Ovary (tissue), 9 donors: Measurements from ENCODE around the gene KIAA1217. TPM values are rescaled to one million over a fixed set of nuclear protein-coding genes. Genes with fewer than 3 reads are reported as not detected.

Experiments used
- DNase-seq, 5 donors: peaks; one replicate each; pipeline ENCODE4 v3.0.0-alpha.2; 2019 to 2020
- H3K27ac ChIP-seq, 2 donors: fragments of 200-600 bp; one replicate each; pipeline versions ENCODE4 v1.5.1 to v1.8.0; 2019 to 2022
- H3K27me3 ChIP-seq: fragments of 200-600 bp; one replicate; pipeline ENCODE4 v1.8.0; 2022
- H3K36me3 ChIP-seq: fragments of 200-600 bp; sonication (generic); one replicate; pipeline ENCODE4 v1.5.1; 2019
- H3K4me1 ChIP-seq: one replicate; pipeline ENCODE4 v1.8.1; 2013; ENCODE audit warnings: mild to moderate bottlenecking, moderate library complexity; ENCODE audit not compliant: insufficient read depth
- H3K4me3 ChIP-seq: fragments of 200-600 bp; sonication (generic); one replicate; pipeline ENCODE4 v1.5.1; 2017
- H3K9me3 ChIP-seq, 2 donors: fragments of 200-600 bp in 1 of 2; sonication (generic) in 1 of 2; one replicate each; pipeline versions ENCODE4 v1.5.1 to v1.8.1; 2013 to 2019; ENCODE audit warnings: mild to moderate bottlenecking in 1 of 2, moderate library complexity in 1 of 2
- CTCF ChIP-seq, 3 donors: fragments of 450-650 bp in 2 of 3; fragments of 200-600 bp in 1 of 3; IDR thresholded peaks; one replicate each; pipeline versions ENCODE4 v1.5.1 to v1.8.0; 2016 to 2022; ENCODE audit warnings: antibody characterized with exemption in 3 of 3, mild to moderate bottlenecking in 1 of 3
- EP300 ChIP-seq: sonication (generic); formaldehyde crosslinking; IDR thresholded peaks from one replicate; pipeline ENCODE4 v1.6.1; 2017; ENCODE audit warnings: antibody characterized with exemption
- POLR2A ChIP-seq: fragments of 450-650 bp; IDR thresholded peaks from one replicate; pipeline ENCODE4 v1.6.1; 2017; ENCODE audit warnings: antibody characterized with exemption, mild to moderate bottlenecking, moderate library complexity
- WGBS, 3 donors: extraction: QIAGEN DNeasy Blood & Tissue Kit in 1 of 3; methylation state at CpG; one replicate each; pipeline versions ENCODE4 v1.1.5 to v1.1.7; 2013 to 2017; 5-methylcytosine and 5-hydroxymethylcytosine counted together
- intact Hi-C, 4 donors: fragments of 100-400 bp; cut with DNase I; formaldehyde crosslinking; loops; one replicate each; pipeline versions ENCODE4 v1.11.0 to v1.15.1; 2022 to 2023
- polyA plus RNA-seq, 2 donors: library from polyadenylated mRNA; stranded (reverse); fragments of 200-250 nt in 1 of 2; fragments of 350-450 nt in 1 of 2; fragmentation: Illumina TruSeq in 1 of 2; extraction: RNeasy Lipid Tissue Mini Kit (QIAGEN cat#74804) in 1 of 2; gene quantifications; one replicate each; pipeline ENCODE4 v1.2.3, GENCODE V29; 2013 to 2014
- total RNA-seq, 7 donors: library from RNA; depleted of rRNA in 2 of 7; stranded (reverse); fragments of >200 nt in 2 of 7; fragmentation: NEBNext Ultra II Directional in 3 of 7; extraction: Animal tissue kit (Norgen Biotek cat#: 25700) in 3 of 7; gene quantifications; one replicate each; pipeline versions ENCODE4 v1.1.0 to v1.2.4, GENCODE V29; 2016 to 2023
- donor health status: DM: no; HTN: no; CAD: no; lungs with moderate emphysema.
- donor health status: DM: no; HTN: no; CAD: no.
- donor health status: Bipolar disorder and iron deficiency.
- donor health status: DM: yes; HTN: yes; CAD: no.
- donor health status: DM: no; HTN: no; CAD: no.
- donor health status: DM: yes; HTN: yes; CAD: no.

The KIAA1217 gene
- total and polyA plus RNA-seq, 9 donors: 7.2 to 47.1 (median 23.0) TPM

DNA sequence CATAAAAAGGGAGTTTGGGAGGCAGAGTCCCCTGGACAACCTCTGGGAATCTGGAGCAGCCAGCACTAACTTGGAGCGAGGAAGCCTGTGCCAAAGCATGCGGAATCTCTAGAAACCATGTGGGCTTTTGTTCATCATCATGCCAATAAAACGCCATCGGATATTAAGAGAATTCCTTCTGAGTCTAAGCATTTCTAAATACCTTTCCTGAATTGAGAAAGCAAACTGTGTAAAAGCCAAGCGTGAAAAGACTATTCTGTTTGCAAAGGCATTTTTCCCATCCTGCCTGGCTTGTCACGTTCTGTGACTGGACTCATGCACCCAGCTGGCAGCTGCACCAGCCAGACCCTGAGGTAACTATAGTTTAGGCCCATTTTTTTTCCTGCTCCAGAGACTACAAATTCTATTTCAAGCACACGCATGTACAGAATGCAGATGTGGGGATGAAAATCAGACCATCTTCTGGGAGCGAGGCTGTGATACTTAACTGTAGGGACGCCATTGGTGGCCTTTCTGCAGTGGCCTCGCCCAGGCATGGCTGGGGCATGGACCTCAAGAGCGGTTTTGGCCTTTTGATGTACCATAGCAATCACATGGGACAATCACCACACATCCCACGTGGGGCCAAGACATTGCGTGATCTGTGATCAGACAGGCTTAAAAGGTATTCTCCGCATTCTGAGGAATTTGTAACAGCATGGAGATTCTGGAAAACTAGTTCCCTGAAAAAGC is 218.9 kb downstream of the KIAA1217 start:
- no peak overlapping the region for H3K4me3 ChIP-seq
- no peaks in the 10 kb centered on the region for H3K9me3 ChIP-seq
- TF ChIP-seq POLR2A: no peak
- no peak for TF ChIP-seq CTCF (IDR thresholded peaks at IDR 0.05)
- no peak for TF ChIP-seq EP300
- no peaks in the 10 kb centered on the region for H3K27me3 ChIP-seq
- intact Hi-C loops: no loop called here
- no peak for DNase-seq
- no peak overlapping the region for H3K27ac ChIP-seq
- H3K36me3 ChIP-seq: no peaks in the 10 kb centered on the region
- no peaks in the 10 kb centered on the region for H3K4me1 ChIP-seq
- 89 to 96% (median 93%) methylated on average over 14 of the region's 14 CpGs for WGBS, 3 donors

- no peak overlapping the region for H3K27ac ChIP-seq
- no peaks in the 10 kb centered on the region for H3K9me3 ChIP-seq
- TF ChIP-seq CTCF (IDR thresholded peaks at IDR 0.05) (no peak), POLR2A (no peak), EP300 (no peak)
- 68 to 91% (median 90%) methylated on average over 2 of the region's 2 CpGs for WGBS, 3 donors
- DNase-seq: no peak
- H3K4me1 ChIP-seq: no peaks in the 10 kb centered on the region
- H3K4me3 ChIP-seq: no peak overlapping the region
- H3K27me3 ChIP-seq: no peaks in the 10 kb centered on the region
- no peaks in the 10 kb centered on the region for H3K36me3 ChIP-seq
- intact Hi-C loops: no loop called here
These were observed 219.5 kb downstream of the KIAA1217 start for GRCh38 chr10:24428410-24428782.

DNA sequence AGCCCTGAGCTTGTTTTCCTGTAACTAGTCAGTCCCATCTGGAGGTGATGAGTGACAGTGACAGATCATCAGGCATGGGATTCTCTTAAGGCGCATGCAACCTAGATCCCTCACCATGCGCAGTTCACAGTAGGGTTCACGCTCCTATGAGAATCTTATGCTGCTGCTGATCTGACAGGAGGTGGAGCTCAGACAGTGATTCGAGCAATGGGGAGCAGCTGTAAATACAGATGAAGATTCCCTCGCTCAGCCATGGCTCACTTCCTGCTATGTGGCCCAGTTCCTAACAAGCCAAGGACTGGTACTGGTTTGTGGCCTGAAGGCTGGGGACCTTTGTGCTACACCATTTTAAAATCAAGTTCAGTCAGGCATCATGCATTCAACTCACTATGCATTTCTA is 221.7 kb downstream of the KIAA1217 start:
- Histone ChIP-seq H3K9me3 (no peaks in the 10 kb centered on the region), H3K36me3 (no peaks in the 10 kb centered on the region), H3K4me1 (no peaks in the 10 kb centered on the region), H3K27me3 (no peaks in the 10 kb centered on the region), H3K4me3 (no peak overlapping the region), H3K27ac (no peak overlapping the region)
- WGBS, 3 donors: 95 to 98% (median 97%) methylated on average over 5 of the region's 5 CpGs
- intact Hi-C loops: no loop called here
- DNase-seq: no peak
- TF ChIP-seq POLR2A: no peak

- intact Hi-C loops: no loop called here
- Histone ChIP-seq H3K27ac (no peak overlapping the region), H3K4me3 (no peak overlapping the region), H3K27me3 (no peaks in the 10 kb centered on the region), H3K4me1 (no peaks in the 10 kb centered on the region), H3K36me3 (no peaks in the 10 kb centered on the region), H3K9me3 (no peaks in the 10 kb centered on the region)
- no peak for DNase-seq
- WGBS, 3 donors: 87 to 90% (median 88%) methylated on average over 9 of the region's 9 CpGs
- TF ChIP-seq CTCF (IDR thresholded peaks at IDR 0.05) (no peak), EP300 (no peak), POLR2A (no peak)
These were observed 223.8 kb downstream of the KIAA1217 start for GRCh38 chr10:24432478-24433416.
